ENCODE measurements around the gene LYPD5. TPM values are rescaled to one million over a fixed set of nuclear protein-coding genes. Genes with fewer than 3 reads are reported as not detected.

Gene LYPD5
- total RNA-seq, 1 experiment from 2014 or later = 2.9 TPM

DNA sequence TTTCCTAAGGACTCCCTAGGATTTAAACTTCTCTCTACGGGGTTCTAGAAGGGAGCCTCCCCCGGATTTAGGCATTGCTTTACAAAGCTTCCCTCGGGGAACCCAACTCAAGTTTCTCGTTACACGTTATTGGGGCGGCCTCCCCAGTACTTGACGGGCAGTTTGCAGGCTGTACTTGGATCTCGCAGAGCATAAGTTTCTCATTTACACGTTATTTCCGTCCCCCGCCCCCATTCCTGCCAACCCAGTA, 48.1 kb downstream of the LYPD5 start:
- peaks cover 56% of the 10 kb centered on the region for H3K4me1 ChIP-seq (replicated peaks; ENCODE audit: insufficient read depth)
- H3K27ac ChIP-seq = peak overlapping the region; percentile 92
- H2AFZ ChIP-seq = peak overlapping the region; percentile 75
- peaks cover 27% of the 10 kb centered on the region for H3K36me3 ChIP-seq (ENCODE audit: low read depth)
- peaks cover 15% of the 10 kb centered on the region for H4K20me1 ChIP-seq (ENCODE audit: insufficient read depth)
- peak overlapping the region; percentile 100 for H3K4me2 ChIP-seq
- TF ChIP-seq, protein P1, sequence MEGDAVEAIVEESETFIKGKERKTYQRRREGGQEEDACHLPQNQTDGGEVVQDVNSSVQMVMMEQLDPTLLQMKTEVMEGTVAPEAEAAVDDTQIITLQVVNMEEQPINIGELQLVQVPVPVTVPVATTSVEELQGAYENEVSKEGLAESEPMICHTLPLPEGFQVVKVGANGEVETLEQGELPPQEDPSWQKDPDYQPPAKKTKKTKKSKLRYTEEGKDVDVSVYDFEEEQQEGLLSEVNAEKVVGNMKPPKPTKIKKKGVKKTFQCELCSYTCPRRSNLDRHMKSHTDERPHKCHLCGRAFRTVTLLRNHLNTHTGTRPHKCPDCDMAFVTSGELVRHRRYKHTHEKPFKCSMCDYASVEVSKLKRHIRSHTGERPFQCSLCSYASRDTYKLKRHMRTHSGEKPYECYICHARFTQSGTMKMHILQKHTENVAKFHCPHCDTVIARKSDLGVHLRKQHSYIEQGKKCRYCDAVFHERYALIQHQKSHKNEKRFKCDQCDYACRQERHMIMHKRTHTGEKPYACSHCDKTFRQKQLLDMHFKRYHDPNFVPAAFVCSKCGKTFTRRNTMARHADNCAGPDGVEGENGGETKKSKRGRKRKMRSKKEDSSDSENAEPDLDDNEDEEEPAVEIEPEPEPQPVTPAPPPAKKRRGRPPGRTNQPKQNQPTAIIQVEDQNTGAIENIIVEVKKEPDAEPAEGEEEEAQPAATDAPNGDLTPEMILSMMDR (conservative IDR thresholded peaks at IDR 0.05) = no peak
- TF ChIP-seq EZH2 (IDR thresholded peaks at IDR 0.05; ENCODE audit: low read depth) = no peak
- peaks cover 63% of the 10 kb centered on the region for H3K79me2 ChIP-seq (ENCODE audit: low read depth)
- no peak for DNase-seq
- intact Hi-C loops (cut with micrococcal nuclease; ENCODE audit: unreplicated experiment) = loop anchor here (1.0 to 2.0 kb wide), 2 partner anchors 25 to 31 kb away; no protein-coding TSS in a partner anchor
- no peaks in the 10 kb centered on the region for H3K27me3 ChIP-seq (ENCODE audit: insufficient read depth, low read depth)
- no TSS peak for BruUV-seq (replicated peaks)
- peaks cover 57% of the 10 kb centered on the region for H3F3A ChIP-seq (ENCODE audit: insufficient read depth, low read depth)
- CTCF ChIA-PET = interaction anchor here (0.6 to 1.1 kb wide), 6 partner anchors 23 to 199 kb away, joined by 3 to 7 read pairs (median 3); partner anchors contain the start of gene KCNN4
- peak overlapping the region; percentile 99 for H3K4me3 ChIP-seq
- no peaks in the 10 kb centered on the region for H3K9me3 ChIP-seq (ENCODE audit: insufficient read depth, low read depth)
- no peaks in the 10 kb centered on the region for H3K9me2 ChIP-seq (ENCODE audit: insufficient read depth)
- POLR2A ChIA-PET (ENCODE audit: unreplicated experiment) = interaction anchor here (0.5 to 2.1 kb wide), 6 partner anchors 11 to 1867 kb away, joined by 3 to 18 read pairs (median 6); partner anchors contain the start of gene LYPD3

GRCh38 chr19:43752287-43752875, 49.9 kb downstream of the LYPD5 start:
- Histone ChIP-seq H3K27me3 (ENCODE audit: insufficient read depth, low read depth) (no peaks in the 10 kb centered on the region), H4K20me1 (ENCODE audit: insufficient read depth) (peaks cover 15% of the 10 kb centered on the region), H3K4me1 (replicated peaks; ENCODE audit: insufficient read depth) (peaks cover 41% of the 10 kb centered on the region), H3K79me2 (ENCODE audit: low read depth) (peaks cover 57% of the 10 kb centered on the region), H3K4me3 (peak overlapping the region; percentile 99; the same call in 1 of the 2 replicates), H3K9me2 (ENCODE audit: insufficient read depth) (no peaks in the 10 kb centered on the region), H3K4me2 (peak overlapping the region; percentile 100), H3F3A (ENCODE audit: insufficient read depth, low read depth) (peaks cover 46% of the 10 kb centered on the region), H3K27ac (peak overlapping the region; percentile 92; the same call in 1 of the 2 replicates), H3K36me3 (ENCODE audit: low read depth) (peaks cover 37% of the 10 kb centered on the region), H3K9me3 (ENCODE audit: insufficient read depth, low read depth) (no peaks in the 10 kb centered on the region), H2AFZ (no peak overlapping the region)
- intact Hi-C loops (cut with micrococcal nuclease; ENCODE audit: unreplicated experiment) = no loop called here
- BruUV-seq (replicated peaks) = no TSS peak
- DNase-seq = no peak
- ChIA-PET POLR2A (ENCODE audit: unreplicated experiment) (interaction anchor here (0.6 to 0.8 kb wide), 2 partner anchors 13 to 237 kb away, joined by 3 to 30 read pairs; no protein-coding TSS in a partner anchor), CTCF (interaction anchor here (0.5 to 1.0 kb wide), 4 partner anchors 14 to 164 kb away, joined by 3 to 6 read pairs (median 4); no protein-coding TSS in a partner anchor)
- TF ChIP-seq EZH2 (IDR thresholded peaks at IDR 0.05; ENCODE audit: low read depth) = no peak
- TF ChIP-seq, protein P1 (conservative IDR thresholded peaks at IDR 0.05) = no peak

- H3K4me2 ChIP-seq = peak overlapping the region; percentile 100; the same call in 1 of the 2 replicates
- H3K9me3 ChIP-seq (ENCODE audit: insufficient read depth, low read depth) = no peaks in the 10 kb centered on the region
- H3K27me3 ChIP-seq (ENCODE audit: insufficient read depth, low read depth) = no peaks in the 10 kb centered on the region
- H3K9me2 ChIP-seq (ENCODE audit: insufficient read depth) = no peaks in the 10 kb centered on the region
- peaks cover 15% of the 10 kb centered on the region for H4K20me1 ChIP-seq (ENCODE audit: insufficient read depth)
- no peak overlapping the region for H3K4me3 ChIP-seq
- H3K4me1 ChIP-seq (replicated peaks; ENCODE audit: insufficient read depth) = peaks cover 33% of the 10 kb centered on the region
- peaks cover 43% of the 10 kb centered on the region for H3K36me3 ChIP-seq (ENCODE audit: low read depth)
- peaks cover 55% of the 10 kb centered on the region for H3K79me2 ChIP-seq (ENCODE audit: low read depth)
- CTCF ChIA-PET = interaction anchor here (0.5 kb wide), 1 partner anchor 84 kb away, joined by 3 read pairs; no protein-coding TSS in a partner anchor
- H2AFZ ChIP-seq = no peak overlapping the region
- H3F3A ChIP-seq (ENCODE audit: insufficient read depth, low read depth) = peaks cover 40% of the 10 kb centered on the region
- H3K27ac ChIP-seq = no peak overlapping the region
- intact Hi-C loops (cut with micrococcal nuclease; ENCODE audit: unreplicated experiment) = no loop called here
- DNase-seq = no peak
- TF ChIP-seq EZH2 (IDR thresholded peaks at IDR 0.05; ENCODE audit: low read depth) = no peak
- TF ChIP-seq, protein P1 (conservative IDR thresholded peaks at IDR 0.05) = no peak
- no TSS peak for BruUV-seq (replicated peaks)
- POLR2A ChIA-PET (ENCODE audit: unreplicated experiment) = interaction anchor here (0.7 kb wide), 1 partner anchor 15 kb away, joined by 4 read pairs; no protein-coding TSS in a partner anchor
Observed at GRCh38 chr19:43751466-43752220, 50.6 kb downstream of the LYPD5 start.
